MCF 10A (cell line): ENCODE results near the gene ACR. TPM values are rescaled to one million over a fixed set of nuclear protein-coding genes. Genes with fewer than 3 reads are reported as not detected.

Experiments used
- BruUV-seq: library from RNA; stranded (reverse); fragments of 400-500 nt; replicated peaks from 2 replicates; lab custom pipeline; 2021; lab: Mats Ljungman, UMichigan
- CTCF ChIA-PET: fragments of 300-600 bp; sonication (Branson Sonifier 250); formaldehyde crosslinking; extraction: SDS; loops from one replicate; lab custom pipeline; 2021; ENCODE audit warnings: antibody characterized with exemption, inconsistent platforms; lab: Yijun Ruan, JAX
- POLR2A ChIA-PET: fragments of 300-600, 350-650 bp; sonication (Branson Sonifier 250); formaldehyde crosslinking; extraction: SDS; loops from one replicate; lab custom pipeline; 2020; ENCODE audit warnings: antibody characterized with exemption, inconsistent platforms; lab: Yijun Ruan, JAX
- DNase-seq: peaks from one replicate; pipeline ENCODE4 v3.0.0-alpha.2; 2018; ENCODE audit not compliant: unreplicated experiment
- H3K27ac Mint-ChIP-seq: one replicate; pipeline ENCODE4 v1.8.0; 2022; ENCODE audit warnings: mild to moderate bottlenecking, low read depth, mixed read lengths; ENCODE audit not compliant: unreplicated experiment
- H3K27me3 Mint-ChIP-seq: one replicate; pipeline ENCODE4 v1.8.0; 2022; ENCODE audit warnings: mixed read lengths; ENCODE audit not compliant: insufficient read depth, unreplicated experiment
- H3K36me3 Mint-ChIP-seq: one replicate; pipeline ENCODE4 v1.8.0; 2022; ENCODE audit warnings: mild to moderate bottlenecking, moderate library complexity, mixed read lengths; ENCODE audit not compliant: insufficient read depth, unreplicated experiment
- H3K4me1 Mint-ChIP-seq: one replicate; pipeline ENCODE4 v1.8.0; 2022; ENCODE audit warnings: mixed read lengths; ENCODE audit not compliant: insufficient read depth, unreplicated experiment
- H3K4me3 Mint-ChIP-seq: one replicate; pipeline ENCODE4 v1.8.0; 2022; ENCODE audit warnings: mild to moderate bottlenecking, moderate library complexity, mixed read lengths; ENCODE audit not compliant: unreplicated experiment
- H3K9me3 Mint-ChIP-seq: one replicate; pipeline ENCODE4 v1.8.0; 2022; ENCODE audit warnings: mixed read lengths; ENCODE audit not compliant: unreplicated experiment
- intact Hi-C: fragments of 100-400 bp; cut with micrococcal nuclease; formaldehyde crosslinking; loops from 2 replicates; pipeline ENCODE4 v1.14.1; 2022
- total RNA-seq: library from RNA; stranded (reverse); gene quantifications from 2 replicates; pipeline ENCODE4 v1.2.3, GENCODE V29; 2022
- TF ChIP-seq, protein P1 (sequence below): fragments of 200-600 bp; IDR thresholded peaks from one replicate; pipeline ENCODE4 v1.8.0; 2022; ENCODE audit warnings: antibody characterized with exemption, mild to moderate bottlenecking; ENCODE audit not compliant: unreplicated experiment

The ACR gene
- total RNA-seq, 1 experiment from 2014 or later, result not detected

DNA sequence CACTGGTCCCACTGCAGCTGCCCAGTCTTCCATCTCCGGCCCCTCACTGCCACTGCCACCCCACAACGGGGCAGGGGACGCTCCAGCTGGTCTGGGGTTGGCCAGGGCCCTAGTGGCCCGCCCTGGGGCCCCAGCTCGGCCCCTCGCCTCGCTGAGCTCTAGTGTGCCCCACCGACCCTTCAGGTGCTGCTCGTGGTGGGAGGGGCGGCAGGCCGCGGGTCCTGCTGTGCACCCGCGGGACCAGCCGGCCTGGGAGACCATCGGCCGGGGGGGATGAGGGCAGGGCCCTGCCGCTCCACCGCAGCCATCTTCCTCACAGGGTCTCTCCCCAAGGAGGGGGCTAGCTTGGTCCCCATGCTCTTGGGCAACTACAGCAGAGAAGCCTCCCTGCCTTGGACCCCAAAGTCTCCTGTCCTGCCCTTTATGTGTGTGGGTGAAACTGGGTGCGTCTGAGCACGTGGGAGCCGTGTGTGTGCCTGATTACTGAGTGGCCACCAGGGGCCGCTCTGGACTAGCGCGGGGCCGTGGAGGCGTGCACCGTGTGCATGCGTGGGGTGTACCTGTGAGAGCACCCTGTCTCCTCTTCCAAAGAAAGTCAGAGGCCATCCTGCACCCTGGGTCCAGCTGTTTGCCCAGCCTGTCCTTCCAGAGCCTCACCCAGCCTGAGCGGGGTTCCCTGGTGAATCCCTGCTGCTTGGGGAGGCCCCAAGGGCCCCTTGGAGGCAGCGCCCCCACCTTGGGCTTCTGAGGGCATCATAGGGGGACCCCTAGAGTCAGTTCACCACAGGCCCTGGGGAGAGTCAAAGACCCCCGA lies 6.0 kb upstream of the ACR start:
- intact Hi-C loops, result no loop called here
- Mint-ChIP-seq H3K4me1 (no peaks in the 10 kb centered on the region), H3K27ac (peak overlapping the region; percentile 54), H3K4me3 (no peak overlapping the region), H3K9me3 (no peaks in the 10 kb centered on the region), H3K36me3 (no peaks in the 10 kb centered on the region), H3K27me3 (peaks cover 35% of the 10 kb centered on the region)
- DNase-seq, result peak; percentile 60
- BruUV-seq, result no TSS peak
- ChIA-PET POLR2A (no interaction called here), CTCF (interaction anchor here (0.6 to 2.0 kb wide), 15 partner anchors 10 to 859 kb away, joined by 3 to 16 read pairs (median 3); no protein-coding TSS in a partner anchor)
- TF ChIP-seq, protein P1, sequence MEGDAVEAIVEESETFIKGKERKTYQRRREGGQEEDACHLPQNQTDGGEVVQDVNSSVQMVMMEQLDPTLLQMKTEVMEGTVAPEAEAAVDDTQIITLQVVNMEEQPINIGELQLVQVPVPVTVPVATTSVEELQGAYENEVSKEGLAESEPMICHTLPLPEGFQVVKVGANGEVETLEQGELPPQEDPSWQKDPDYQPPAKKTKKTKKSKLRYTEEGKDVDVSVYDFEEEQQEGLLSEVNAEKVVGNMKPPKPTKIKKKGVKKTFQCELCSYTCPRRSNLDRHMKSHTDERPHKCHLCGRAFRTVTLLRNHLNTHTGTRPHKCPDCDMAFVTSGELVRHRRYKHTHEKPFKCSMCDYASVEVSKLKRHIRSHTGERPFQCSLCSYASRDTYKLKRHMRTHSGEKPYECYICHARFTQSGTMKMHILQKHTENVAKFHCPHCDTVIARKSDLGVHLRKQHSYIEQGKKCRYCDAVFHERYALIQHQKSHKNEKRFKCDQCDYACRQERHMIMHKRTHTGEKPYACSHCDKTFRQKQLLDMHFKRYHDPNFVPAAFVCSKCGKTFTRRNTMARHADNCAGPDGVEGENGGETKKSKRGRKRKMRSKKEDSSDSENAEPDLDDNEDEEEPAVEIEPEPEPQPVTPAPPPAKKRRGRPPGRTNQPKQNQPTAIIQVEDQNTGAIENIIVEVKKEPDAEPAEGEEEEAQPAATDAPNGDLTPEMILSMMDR, result peak; percentile 90

DNA sequence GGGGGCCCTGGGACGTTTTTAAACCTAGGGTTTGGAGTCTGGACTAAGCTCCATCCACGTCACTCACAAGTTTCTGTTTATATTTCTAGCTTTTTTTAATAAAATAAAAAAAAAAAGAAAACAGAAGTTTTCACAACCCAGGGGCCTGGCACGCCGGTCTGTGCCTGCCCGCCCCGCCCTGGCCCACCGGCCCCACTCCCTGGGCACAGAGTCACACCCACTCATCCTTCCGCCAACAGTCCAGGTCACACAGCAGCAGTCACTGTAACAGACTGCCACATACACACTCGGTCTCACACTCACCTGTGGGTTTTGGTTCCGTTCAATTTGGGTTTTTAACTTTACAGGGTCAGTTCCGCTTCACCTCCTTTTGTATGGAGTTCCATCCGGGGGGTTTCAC lies 5.3 kb upstream of the ACR start:
- DNase-seq, result no peak
- Mint-ChIP-seq H3K27ac (no peak overlapping the region), H3K4me1 (no peaks in the 10 kb centered on the region), H3K27me3 (peaks cover 41% of the 10 kb centered on the region), H3K36me3 (no peaks in the 10 kb centered on the region), H3K4me3 (no peak overlapping the region), H3K9me3 (no peaks in the 10 kb centered on the region)
- TF ChIP-seq, protein P1, result no peak
- ChIA-PET POLR2A (no interaction called here), CTCF (interaction anchor here (0.6 to 2.0 kb wide), 6 partner anchors 10 to 140 kb away, joined by 3 to 16 read pairs (median 4); no protein-coding TSS in a partner anchor)
- no TSS peak for BruUV-seq
- intact Hi-C loops, result no loop called here

DNA sequence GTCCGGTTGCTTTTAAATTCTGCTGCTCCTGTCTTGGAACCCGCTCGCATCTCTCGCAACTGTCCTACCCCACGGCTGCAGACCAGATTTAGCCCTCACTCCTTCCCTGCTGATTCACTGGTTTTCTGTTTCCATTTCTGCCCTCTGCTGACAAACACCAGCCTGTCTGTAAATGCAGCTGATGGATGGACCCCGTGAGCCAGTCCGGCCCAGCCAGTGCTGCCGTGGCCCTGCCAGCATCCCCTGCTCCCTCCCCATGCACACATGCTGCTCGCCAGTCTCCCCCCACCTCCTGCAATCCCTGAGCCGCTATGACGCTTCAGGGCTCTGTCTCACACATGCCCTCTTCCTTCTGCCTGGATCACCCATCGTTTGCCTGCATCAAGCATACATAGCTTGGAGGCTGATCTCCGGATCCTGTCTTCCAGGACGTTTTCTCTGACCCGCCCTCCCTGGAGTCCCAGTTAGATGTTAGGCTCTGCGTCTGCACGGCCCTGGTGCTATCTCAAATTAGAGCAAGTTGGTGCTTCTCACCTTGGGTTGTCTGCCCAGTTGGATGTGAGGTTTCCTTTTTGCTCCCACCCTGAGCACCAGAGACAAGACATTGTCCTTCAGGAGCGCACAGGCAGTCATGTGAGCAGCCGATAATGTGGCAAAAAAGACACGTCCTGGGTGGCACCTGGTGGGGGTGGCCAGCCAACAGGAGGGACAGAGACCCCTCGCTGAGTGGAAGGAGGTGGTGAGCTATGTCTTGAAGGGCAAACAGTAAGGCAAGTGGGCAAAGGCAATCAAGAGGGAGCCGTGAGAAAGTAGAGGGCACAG lies 4.3 kb upstream of the ACR start:
- Mint-ChIP-seq H3K9me3 (no peaks in the 10 kb centered on the region), H3K27ac (no peak overlapping the region), H3K4me3 (no peak overlapping the region), H3K27me3 (peaks cover 41% of the 10 kb centered on the region), H3K36me3 (no peaks in the 10 kb centered on the region), H3K4me1 (no peaks in the 10 kb centered on the region)
- no TSS peak for BruUV-seq
- DNase-seq, result no peak
- ChIA-PET CTCF (no interaction called here), POLR2A (interaction anchor here (0.7 kb wide), 1 partner anchor 50 kb away, joined by 3 read pairs; the partner anchor contains the start of gene RABL2B)
- TF ChIP-seq, protein P1, result no peak
- intact Hi-C loops, result no loop called here

DNA sequence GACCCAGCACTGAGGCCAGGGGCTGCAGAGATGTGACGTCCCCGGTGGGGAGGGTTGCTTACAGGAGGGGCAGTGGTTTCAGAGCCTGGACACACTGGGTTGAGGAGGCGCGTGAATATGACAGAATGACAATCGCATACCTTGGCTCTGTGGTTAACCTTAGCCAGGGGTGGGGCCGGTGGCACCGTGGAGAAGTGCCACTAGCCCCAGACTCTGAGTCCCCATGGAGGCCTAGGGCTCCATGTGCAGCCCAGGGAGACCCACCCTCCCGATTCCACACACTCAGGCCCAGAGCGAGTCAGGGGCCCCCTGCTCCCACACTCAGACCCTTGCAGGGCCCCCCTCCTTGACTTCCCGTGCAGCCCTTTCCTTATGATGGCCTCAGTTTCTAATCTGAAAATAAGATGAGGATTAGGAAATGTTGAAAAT lies 3.6 kb upstream of the ACR start:
- intact Hi-C loops, result no loop called here
- ChIA-PET POLR2A (interaction anchor here (0.7 kb wide), 1 partner anchor 49 kb away, joined by 3 read pairs; the partner anchor contains the start of gene RABL2B), CTCF (no interaction called here)
- TF ChIP-seq, protein P1, result no peak
- Mint-ChIP-seq H3K27me3 (peaks cover 41% of the 10 kb centered on the region), H3K4me3 (no peak overlapping the region), H3K9me3 (no peaks in the 10 kb centered on the region), H3K27ac (no peak overlapping the region), H3K4me1 (no peaks in the 10 kb centered on the region), H3K36me3 (no peaks in the 10 kb centered on the region)
- no peak for DNase-seq
- BruUV-seq, result no TSS peak
